Measurements from ENCODE around the gene LONP1.
"Not testable (repeated sequence)": the region's sequence is repeated elsewhere in the genome, so short reads cannot be mapped to it uniquely, and the experiment has no call there.

LONP1 gene

GRCh38 chr19:5691822-5692722, 27.9 kb downstream of the LONP1 start:
- DNase-seq: no peak

- no peak for DNase-seq
Measured at GRCh38 chr19:5690955-5691821, 28.8 kb downstream of the LONP1 start.

GRCh38 chr19:5690125-5690954, 29.6 kb downstream of the LONP1 start, which contains the start of gene RPL36:
RPL36 (plus strand) TSS chr19:5690295; CDS start chr19:5690508, 213 bp downstream.
- peak; percentile 84 for DNase-seq

GRCh38 chr19:5688262-5688881, 31.6 kb downstream of the LONP1 start:
- DNase-seq: not testable (repeated sequence)

GRCh38 chr19:5687360-5688198, 32.4 kb downstream of the LONP1 start:
- DNase-seq: no peak

GRCh38 chr19:5686647-5687359, 33.1 kb downstream of the LONP1 start:
- peak; percentile 81 for DNase-seq

GRCh38 chr19:5686326-5686646, 33.7 kb downstream of the LONP1 start:
- no peak for DNase-seq

- DNase-seq: no peak
Measured at GRCh38 chr19:5684694-5685430, 35.1 kb downstream of the LONP1 start.

- DNase-seq: no peak
Measured at GRCh38 chr19:5683177-5683886, 36.6 kb downstream of the LONP1 start.

- no peak for DNase-seq
Measured at GRCh38 chr19:5682107-5682482, 37.9 kb downstream of the LONP1 start.

- DNase-seq: no peak
Measured at GRCh38 chr19:5681391-5682106, 38.4 kb downstream of the LONP1 start.

- DNase-seq: peak; percentile 92
Measured at GRCh38 chr19:5680437-5681368, 39.2 kb downstream of the LONP1 start, which contains the start of the genes HSD11B1L and MICOS13. HSD11B1L (plus strand) TSS chr19:5681027; CDS start chr19:5684833, 3,806 bp downstream. MICOS13 (minus strand) TSS chr19:5680516; CDS start chr19:5680486, 30 bp downstream.

- no peak for DNase-seq
Measured at GRCh38 chr19:5680084-5680436, 39.9 kb downstream of the LONP1 start.

GRCh38 chr19:5679289-5680083, 40.5 kb downstream of the LONP1 start:
- DNase-seq: no peak

GRCh38 chr19:5678071-5678718, 41.8 kb downstream of the LONP1 start:
- DNase-seq: no peak

- DNase-seq: no peak
Measured at GRCh38 chr19:5677580-5677979, 42.4 kb downstream of the LONP1 start.
